Measurements from ENCODE around the gene ADISSP.
A peak's percentile ranks its signal among the peaks of the same experiment; 100 is the strongest.

Gene ADISSP

DNA sequence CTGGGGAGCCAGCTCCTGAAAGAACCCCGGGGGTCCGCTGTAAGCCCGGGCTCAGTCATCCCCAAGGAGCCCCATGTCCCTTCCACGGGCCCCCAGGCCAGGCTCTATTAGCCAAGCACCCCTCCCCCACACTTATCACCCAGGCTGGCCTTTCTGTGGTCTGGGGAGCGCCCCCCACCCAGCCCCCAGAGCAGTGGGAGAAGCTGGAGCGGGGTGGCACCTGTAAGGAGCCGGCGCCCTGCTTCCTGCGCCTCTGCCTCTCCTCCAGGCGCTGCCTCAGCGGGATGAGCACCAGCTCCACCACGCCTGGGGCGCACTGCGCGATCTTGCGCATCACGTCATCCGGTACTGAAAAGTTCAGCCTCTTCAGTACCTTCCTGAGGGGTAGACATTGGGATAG lies 11.4 kb upstream of the ADISSP start:
- no peak for DNase-seq

GRCh38 chr20:3777716-3778629 lies 10.4 kb upstream of the ADISSP start:
- DNase-seq = no peak

DNA sequence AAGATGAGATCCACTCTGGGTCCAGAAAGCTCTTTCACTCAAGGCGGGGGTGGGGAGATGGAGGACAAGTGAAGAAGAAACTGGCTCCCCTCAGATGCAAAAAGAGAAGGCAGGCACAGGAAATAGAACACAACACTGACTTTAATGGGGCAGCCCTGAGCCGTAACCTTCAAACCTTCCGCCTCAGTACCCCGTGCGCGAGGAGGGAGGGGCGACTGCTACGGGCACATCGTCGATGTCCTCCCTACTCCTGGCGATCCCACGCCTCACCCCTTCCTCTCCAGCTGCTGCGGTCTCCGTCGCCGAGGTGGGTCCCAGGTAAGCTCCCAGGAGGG lies 9.8 kb upstream of the ADISSP start:
- DNase-seq = no peak

- no peak for DNase-seq
Measured at GRCh38 chr20:3775457-3776108, 8.0 kb upstream of the ADISSP start.

DNA sequence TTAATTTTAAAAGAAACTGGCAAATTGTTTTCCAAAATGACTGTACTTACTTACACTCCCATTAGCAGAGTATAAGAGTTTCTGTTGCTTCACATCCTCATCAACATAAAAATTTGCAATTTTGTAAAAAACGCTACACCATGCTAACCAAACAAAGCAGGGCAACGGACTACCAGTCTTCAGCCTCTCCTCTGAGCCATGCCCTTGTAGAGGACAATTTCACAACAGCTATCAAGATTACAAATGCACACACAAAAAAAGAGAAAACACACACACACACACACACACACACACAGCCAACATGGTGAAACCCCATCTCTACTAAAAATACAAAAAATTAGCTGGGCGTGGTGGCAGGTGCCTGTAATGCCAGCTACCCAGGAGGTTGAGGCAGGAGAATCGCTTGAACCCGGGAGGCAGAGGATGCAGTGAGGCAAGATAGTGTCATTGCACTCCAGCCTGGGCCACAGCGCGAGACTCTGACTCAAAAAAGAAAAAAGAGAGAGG lies 4.1 kb upstream of the ADISSP start:
- DNase-seq = no peak

DNA sequence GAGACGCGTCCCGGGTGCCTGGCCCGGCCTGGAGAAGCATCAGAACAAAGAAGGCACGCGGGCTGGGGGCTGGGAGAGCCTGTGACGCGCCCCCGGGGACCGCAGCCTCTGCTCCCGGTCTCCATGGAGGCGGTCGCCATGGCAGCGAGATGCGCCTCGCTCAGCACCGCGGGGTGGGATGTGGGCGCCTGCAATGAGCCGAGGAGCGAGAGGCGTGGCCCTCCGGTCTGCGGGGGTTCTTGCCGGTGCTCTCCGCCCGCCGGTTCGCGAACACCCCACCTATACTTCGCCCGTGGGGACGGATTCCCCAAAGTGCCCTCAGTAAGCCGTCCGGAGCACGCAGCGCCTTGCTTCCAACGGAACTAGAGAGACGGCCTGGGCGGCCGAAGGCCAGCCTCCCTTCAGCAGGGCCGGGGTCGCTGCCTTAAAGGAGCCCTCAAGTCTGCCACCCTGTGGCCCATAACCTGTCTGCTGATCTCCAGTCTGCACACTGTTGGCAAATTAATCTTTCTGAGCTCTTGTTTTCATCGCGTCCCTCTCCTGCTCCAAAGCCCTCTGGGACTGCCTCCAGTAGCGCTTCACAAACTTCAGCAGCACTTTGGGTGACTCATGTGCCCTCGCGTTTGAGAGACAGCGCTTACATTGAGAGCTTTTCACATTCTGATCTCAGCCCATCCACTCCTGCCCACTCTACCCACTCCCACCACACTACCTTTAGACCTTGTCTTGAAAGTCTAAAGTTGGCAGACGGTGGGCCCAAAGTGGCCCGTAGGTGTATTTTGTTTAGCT lies 983 bp upstream of the ADISSP start:
- peak; percentile 75 for DNase-seq

GRCh38 chr20:3767110-3767426 lies 485 bp downstream of the ADISSP start:
- no peak for DNase-seq

- DNase-seq = no peak
Measured at GRCh38 chr20:3766422-3767109, 987 bp downstream of the ADISSP start.

DNA sequence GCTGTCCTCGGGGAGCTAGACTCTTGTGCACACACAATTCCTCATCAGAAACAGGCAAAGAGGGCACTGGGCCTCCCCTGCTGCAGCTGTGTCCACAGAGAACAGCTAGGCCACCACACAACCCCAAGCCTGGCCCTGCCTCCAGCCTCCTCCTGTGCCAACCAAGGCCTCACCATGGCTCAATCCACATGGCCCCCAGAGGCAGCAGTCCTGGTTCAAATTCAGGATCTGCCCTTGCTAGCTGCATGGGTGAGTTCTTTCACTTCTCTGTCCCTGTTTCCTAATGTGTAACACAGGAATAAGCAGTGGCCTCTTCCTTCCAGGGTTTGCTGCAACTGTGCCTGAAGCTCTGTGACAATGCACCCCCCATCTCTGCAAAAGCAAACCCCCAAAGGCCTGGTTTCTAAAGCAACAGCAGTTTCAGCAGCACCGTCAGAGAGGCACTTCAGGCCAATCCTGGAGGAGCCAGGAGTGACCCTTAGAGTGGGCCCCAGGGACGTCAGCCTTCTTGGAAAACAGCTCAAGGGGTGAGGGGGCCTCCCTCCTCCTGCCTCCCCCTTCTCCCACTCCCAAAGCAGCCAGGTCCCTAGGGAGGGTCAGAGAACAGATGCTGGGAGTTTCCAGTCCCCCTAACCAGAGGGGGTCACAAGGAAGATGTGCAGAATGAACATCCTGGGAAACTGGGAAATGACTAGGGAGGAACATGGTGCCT lies 2.2 kb downstream of the ADISSP start:
- no peak for DNase-seq

DNA sequence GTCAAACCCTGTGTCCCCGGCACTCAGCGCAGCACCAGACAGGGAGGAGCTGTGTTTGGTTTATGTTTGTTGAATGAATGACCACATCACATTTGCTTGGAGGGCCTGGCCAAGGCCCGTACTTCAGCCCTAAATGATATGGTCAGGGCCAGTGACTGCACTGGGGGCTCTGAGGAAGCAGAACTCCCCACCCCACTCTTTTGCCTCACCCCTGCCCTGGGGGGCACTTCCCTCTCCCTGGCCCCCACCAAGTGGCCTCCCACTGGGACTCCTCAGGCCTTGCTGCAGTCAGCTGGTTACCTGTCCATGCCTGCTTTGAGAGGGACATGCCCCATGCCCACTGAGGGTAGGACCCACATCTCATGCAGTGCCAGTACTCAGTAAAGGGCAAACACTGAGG lies 2.9 kb downstream of the ADISSP start:
- DNase-seq = no peak

GRCh38 chr20:3763671-3764601 lies 3.6 kb downstream of the ADISSP start:
- DNase-seq = no peak

DNA sequence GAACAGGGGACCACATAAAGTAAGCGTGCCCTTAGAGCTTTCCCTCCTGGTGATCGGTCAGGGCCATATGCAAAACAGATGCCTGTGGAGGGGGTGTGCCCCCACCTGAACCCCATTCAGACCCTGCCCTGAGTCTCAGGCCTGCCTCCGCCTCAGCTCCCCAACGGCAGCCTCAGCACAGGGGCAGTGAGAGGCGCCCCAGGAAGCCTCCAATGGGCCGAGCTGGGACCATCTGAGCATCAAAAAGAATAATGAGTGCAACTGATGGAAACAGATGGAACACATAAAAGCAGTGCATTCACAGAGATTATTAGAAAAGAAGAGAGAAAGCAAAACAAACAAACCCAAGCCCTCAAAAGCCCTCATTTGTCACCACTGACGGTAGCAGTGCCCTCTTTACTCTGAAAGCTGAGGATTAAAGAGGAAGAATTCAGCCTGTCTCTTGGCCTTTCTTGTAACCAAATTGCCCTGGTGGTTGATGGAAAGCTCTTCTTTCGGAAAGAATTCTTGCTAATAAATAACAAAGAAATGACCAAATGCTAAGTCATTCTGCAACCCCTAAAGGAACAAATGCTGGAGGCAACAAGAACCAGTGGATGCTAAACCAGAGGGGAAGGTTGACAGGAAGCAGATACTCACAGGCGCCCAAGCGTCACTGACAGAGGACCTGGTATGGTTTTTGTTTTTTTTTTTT lies 6.8 kb downstream of the ADISSP start:
- DNase-seq = no peak

DNA sequence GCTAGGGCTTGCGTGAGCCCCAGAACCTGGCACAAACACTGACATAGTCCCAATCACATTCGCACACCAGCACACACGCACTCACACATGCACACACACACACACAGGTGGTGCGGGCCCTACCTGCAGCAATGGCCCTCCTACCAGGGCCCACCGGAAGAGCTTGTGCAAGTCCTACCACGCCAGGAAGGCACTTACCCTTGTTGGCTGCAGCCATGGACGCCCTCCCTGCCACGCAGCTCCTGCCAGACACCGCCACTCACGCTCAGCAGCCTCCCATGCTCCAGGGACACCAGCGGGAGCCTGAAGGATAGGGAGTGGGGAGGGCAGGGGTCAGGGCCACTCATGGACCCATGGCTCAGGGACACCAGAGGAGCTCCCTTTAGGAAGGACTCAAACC lies 7.7 kb downstream of the ADISSP start:
- no peak for DNase-seq

DNA sequence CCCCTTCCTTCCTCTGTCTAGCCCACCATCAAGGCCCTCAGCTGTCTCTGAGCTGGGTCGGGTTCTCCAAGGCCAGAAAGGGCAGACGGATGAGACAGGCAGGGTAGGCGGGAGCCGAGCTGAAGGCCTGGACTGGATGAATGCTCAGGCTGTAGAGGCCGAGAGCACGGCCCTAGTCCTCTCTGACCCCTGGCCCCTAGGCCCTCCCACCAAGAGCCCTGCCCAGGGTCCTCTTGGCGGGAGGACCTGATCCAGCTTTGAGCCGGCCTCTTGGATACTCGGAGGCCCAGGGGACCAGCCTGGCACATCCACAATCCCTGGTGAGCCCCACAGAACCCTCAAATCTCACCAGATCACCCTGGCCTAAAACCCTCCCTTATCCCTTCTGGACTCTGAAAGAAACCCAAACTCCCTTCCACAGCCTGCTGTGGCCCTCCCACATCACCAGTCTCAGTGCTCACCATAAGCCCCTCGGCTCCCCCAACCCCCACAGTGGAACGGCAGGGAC lies 8.2 kb downstream of the ADISSP start:
- DNase-seq = no peak

- no peak for DNase-seq
Measured at GRCh38 chr20:3758566-3758965, 9.0 kb downstream of the ADISSP start.

DNA sequence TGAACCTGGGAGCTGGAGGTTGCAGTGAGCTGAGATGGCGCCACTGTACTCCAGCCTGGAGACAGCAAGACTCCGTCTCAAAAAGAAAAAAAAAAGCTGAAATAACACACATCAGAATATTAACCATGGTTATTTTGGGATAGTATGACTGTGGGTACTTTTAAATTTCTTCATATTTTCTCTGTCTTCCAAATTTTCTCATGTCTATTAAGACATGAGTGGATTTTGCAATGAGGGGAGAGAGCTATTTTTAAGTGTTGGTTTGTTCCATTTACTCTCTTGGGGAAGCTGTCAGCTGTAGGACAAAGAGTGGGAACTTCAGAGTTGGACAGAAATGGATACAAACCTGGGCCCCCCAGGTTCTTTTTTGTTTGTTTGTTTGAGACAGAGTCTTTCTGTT lies 10.3 kb downstream of the ADISSP start:
- DNase-seq = no peak

GRCh38 chr20:3755814-3756480 lies 11.6 kb downstream of the ADISSP start:
- DNase-seq = no peak

- DNase-seq = no peak
Measured at GRCh38 chr20:3755269-3755668, 12.3 kb downstream of the ADISSP start.

GRCh38 chr20:3754276-3754630 lies 13.3 kb downstream of the ADISSP start:
- no peak for DNase-seq
